T47D (cell line): ENCODE results near the gene PKD2.

Experiments
- DNase-seq, 2 experiments: peaks; one replicate each; pipeline versions ENCODE4 v3.0.0 to v3.0.0-alpha.2; 2011 to 2012; ENCODE audit warnings: low read depth in 1 of 2, low spot score in 1 of 2
- JUND ChIP-seq: IDR thresholded peaks from 2 replicates; pipeline ENCODE4 v1.6.1; 2012; ENCODE audit warnings: low read depth
- in situ Hi-C: cut with HindIII; loops from 2 replicates; pipeline ENCODE4 v1.10.0; 2016; ENCODE audit warnings: low sequenced_read_pairs, low pct_unique_long_range_greater_than_20kb

Gene PKD2

GRCh38 chr4:88002786-88003185, 4.6 kb upstream of the PKD2 start:
- in situ Hi-C loops = no loop called here
- DNase-seq = no peak

GRCh38 chr4:88003261-88003660, 4.2 kb upstream of the PKD2 start:
- no peak for TF ChIP-seq JUND
- in situ Hi-C loops = no loop called here
- DNase-seq = no peak

More at GRCh38 chr4:88002786-88003185, 4.6 kb upstream of the PKD2 start:
- no peak for TF ChIP-seq JUND

- in situ Hi-C loops = no loop called here
- TF ChIP-seq JUND = no peak
- no peak for DNase-seq
Measured at GRCh38 chr4:88005076-88005475, 2.4 kb upstream of the PKD2 start.

GRCh38 chr4:88005946-88006345, 1.5 kb upstream of the PKD2 start:
- DNase-seq = no peak
- no peak for TF ChIP-seq JUND
- in situ Hi-C loops = no loop called here

GRCh38 chr4:88006956-88007303, 505 bp upstream of the PKD2 start:
- no peak for DNase-seq
- in situ Hi-C loops = no loop called here
- TF ChIP-seq JUND = no peak

- in situ Hi-C loops = no loop called here
- no peak for TF ChIP-seq JUND
- DNase-seq = peak; percentile 22 to 42
Measured at GRCh38 chr4:88008122-88008742, 797 bp downstream of the PKD2 start.

DNA sequence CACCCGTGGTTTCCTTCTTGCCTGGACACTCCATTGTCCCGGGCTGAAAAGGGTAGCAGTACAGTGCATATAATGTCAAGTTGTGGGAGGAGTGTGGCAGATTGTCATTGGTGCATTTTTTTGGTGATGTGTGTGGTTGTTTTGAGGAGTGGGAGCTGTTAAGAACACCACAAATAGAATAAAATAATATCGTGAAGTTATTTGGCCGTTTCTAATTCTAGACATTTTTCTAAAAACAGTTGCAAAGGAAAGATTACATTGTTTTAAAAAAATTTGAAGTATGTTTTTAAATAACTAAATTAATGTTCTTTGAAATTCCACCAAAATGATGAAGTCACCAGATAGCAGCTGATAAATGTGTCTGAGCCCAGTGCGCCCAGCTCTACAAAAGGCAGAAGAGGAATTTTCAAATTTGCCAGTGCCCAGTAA, 1.3 kb downstream of the PKD2 start:
- DNase-seq = peak in 1 of 2 experiments; percentile 6
- in situ Hi-C loops = no loop called here
- TF ChIP-seq JUND = no peak

- no peak for DNase-seq
- in situ Hi-C loops = no loop called here
- TF ChIP-seq JUND = no peak
Measured at GRCh38 chr4:88009871-88010270, 2.4 kb downstream of the PKD2 start.

GRCh38 chr4:88010966-88011365, 3.5 kb downstream of the PKD2 start:
- in situ Hi-C loops = no loop called here
- TF ChIP-seq JUND = no peak
- DNase-seq = no peak

DNA sequence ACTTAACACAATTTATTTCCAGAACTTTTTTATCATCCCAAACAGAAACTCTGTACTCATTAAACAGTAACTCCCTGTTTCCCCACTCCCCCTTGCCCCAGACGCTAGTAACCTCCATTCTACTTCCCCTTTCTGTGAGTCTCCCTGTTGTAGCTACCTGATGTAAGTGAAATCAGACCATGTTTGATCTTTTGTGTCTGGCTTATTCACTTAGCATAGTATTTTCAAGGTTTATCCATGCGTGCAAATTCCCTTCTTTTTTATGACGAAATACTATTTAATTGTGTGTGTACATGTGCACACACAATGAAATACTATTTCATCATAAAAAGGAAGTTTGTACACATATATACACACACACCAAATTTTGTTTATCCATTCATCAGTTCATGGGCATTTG, 5.2 kb downstream of the PKD2 start:
- TF ChIP-seq JUND = no peak
- no peak for DNase-seq
- in situ Hi-C loops = no loop called here

GRCh38 chr4:88014386-88014905, 7.0 kb downstream of the PKD2 start:
- TF ChIP-seq JUND = no peak
- in situ Hi-C loops = no loop called here

DNA sequence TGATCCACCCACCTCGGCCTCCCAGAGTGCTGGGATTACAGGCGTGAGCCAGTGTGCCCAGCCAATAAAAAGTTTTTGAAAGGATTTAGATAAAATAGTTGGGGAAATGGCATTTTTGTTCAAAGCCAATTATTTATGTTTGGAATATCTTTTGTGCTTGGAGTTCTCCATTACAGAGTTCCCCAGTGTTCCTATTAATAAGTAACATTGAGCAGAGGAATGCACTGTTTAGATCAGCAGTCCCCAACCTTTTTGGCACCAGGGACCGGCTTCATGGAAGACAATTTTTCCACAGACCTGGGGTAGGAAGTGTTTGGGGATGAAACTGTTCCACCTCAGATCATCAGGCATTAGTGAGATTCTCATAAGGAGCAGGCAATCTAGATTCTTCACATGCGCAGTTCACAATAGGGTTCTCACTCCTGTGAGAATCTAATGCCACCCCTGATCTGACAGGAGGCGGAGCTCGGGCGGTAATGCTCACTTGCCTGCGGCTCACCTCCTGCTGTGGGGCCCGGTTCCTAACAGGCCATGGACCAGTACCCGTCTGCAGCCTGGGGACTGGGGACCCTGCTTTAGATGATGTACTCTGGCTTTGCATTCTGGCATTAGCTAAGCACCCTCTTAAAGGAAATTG, 8.3 kb downstream of the PKD2 start:
- no peak for DNase-seq
- no peak for TF ChIP-seq JUND
- in situ Hi-C loops = no loop called here

More at GRCh38 chr4:88014386-88014905, 7.0 kb downstream of the PKD2 start:
- no peak for DNase-seq

- in situ Hi-C loops = no loop called here
- no peak for TF ChIP-seq JUND
- no peak for DNase-seq
Measured at GRCh38 chr4:88017516-88018297, 10.3 kb downstream of the PKD2 start.
